RPMI8226 (cell line): ENCODE data around the gene SCARB1.

Experiments
- DNase-seq: peaks from one replicate; pipeline ENCODE4 v3.0.0-alpha.2; 2015

Gene SCARB1

DNA sequence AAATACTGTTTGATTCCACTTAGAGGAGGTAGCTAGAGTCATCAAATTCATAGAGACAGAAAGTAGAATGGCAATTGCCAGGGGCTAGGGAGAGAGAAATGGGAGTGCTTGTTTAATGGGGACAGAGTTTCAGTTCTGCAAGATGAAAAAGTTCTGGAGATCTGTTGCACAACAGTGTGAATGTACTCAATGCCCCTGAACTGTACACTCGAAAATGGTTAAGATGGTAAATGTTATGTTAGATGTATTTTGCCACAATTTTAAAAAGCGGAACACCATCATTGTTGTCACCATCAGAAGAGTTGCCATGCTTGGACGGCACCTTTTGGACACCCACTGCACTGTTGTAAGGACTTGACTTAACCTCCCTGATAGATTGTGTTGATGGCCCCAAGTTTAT is 106.9 kb downstream of the SCARB1 start:
- DNase-seq: no peak

DNA sequence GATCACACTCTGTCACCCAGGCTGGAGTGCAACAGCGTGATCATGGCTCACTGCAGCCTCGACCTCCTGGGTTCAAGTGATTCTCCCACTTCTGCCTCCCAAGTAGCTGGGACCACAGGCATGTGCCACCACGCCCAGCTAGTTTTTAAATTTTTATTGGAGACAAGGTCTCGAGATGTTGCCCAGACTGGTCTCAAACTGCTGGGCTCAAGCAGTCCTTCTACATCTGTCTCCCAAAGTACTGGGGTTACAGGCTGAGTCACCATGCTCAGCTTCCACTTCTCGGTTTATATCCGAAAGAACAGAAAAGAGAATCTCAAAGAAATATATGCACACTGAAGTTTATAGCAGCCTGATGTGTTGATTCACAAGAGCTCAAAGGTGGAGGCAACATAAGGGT is 107.5 kb downstream of the SCARB1 start:
- no peak for DNase-seq

DNA sequence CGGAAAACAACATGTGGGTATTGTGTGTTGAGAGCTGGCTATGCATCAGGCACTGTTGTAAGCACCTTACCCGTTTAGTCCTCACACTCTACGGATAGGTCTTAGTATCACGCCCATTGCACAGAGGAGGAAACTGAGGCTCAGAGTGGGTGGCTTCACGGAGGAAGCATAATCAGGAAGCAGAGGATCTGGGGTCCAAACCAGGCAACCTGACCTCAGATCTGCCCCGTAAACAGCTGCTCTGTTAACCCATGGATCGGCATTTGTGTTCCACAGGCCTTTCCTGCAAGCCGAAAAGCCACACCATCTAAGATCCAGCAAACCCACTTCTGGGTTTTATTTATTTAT is 107.9 kb downstream of the SCARB1 start:
- DNase-seq: no peak

DNA sequence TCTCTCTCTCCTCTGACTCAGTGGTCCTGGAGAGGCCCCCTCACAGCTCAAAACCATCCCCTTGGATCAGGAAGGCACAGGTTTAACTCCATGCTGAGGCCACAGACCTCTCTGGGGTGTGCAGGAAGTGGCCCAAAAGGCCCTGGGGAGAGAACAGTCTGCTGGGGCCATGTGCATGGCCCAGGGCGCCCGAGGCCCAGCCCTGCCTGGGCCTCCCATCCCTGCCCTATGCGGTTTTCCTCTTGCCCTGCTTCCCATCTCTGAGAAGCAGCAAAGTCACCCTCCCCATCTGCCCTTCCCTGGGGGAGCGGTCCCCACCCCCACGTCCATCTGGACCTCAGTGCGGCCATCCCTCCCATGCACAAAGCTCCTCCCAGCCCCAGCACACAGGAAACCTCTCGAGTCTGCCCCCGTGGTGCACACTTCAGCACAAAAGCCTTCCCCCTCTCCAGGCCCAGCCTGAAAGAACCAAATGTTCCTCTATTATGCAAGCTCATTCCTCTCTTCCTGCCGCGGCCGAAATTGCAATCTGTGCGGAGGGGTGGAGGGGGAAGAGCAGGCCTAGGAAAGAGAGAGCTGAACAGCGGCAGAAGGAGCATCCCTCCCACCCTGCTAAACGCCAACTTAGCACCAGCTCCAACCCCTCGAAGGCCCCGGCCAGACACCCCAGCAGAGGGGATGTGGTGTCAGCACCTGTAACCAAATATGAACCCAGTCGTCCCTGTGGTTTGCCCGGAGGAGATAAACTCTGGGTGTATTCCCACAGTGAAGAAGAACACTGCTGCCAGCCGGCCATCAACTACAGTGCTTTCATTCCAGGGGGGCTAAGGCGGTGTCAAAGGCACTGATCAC is 108.5 kb downstream of the SCARB1 start:
- peak; percentile 58 for DNase-seq

DNA sequence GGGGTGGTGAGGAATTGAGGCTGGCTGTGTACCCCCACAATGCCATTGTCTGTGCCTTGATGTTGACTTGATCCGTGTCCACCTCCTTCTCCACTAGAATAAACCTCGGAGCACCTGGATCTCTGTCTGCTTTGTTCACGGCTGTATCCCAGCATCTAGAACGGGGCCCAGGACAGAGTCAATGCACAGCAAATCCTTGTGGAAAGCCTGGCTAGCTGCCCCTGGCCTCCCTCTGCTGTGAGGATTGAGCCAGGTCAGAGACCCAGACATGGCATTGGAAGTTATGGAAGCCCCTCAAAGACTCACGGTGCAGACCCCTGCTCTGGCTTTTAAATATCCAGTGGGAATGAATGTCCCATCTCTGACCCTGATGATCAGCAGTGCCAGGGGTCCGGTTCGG is 109.2 kb downstream of the SCARB1 start:
- DNase-seq: no peak

DNA sequence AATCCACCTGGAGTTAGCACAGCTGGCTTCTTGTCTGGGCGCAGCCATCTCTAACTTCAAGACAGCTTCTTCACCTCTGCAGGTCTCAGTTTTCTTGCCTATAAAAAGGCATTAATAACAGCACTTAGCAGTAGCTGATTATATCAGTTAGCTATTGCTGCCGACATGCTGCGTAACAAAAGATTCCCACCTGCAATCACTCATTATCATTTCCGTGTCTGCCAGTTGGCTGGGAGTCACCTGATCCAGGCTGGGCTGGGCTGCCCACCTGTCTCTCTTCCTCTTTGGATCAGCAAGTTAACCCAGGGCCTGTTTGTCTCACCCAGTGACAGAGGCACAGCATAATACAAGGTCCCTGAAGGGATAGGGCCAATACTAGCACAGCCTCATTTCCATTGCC is 109.7 kb downstream of the SCARB1 start:
- no peak for DNase-seq

DNA sequence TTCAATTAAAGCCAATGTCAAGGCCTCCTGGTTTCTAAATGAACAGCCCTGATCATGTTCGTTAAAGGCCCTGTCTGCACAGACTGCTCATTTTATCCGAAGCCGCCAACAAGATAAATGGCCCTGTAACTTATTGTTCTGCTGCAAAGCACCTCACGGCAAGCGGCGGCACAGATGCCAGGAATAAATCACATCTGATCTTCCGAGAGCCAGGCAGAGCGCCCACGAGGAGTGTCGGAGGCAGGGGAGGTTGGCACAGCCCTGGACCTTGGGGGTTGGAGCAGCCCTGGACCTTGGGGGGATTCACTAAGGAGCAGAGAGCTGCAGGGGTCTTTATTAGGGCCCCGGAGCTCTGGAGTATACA is 110.5 kb downstream of the SCARB1 start:
- no peak for DNase-seq

DNA sequence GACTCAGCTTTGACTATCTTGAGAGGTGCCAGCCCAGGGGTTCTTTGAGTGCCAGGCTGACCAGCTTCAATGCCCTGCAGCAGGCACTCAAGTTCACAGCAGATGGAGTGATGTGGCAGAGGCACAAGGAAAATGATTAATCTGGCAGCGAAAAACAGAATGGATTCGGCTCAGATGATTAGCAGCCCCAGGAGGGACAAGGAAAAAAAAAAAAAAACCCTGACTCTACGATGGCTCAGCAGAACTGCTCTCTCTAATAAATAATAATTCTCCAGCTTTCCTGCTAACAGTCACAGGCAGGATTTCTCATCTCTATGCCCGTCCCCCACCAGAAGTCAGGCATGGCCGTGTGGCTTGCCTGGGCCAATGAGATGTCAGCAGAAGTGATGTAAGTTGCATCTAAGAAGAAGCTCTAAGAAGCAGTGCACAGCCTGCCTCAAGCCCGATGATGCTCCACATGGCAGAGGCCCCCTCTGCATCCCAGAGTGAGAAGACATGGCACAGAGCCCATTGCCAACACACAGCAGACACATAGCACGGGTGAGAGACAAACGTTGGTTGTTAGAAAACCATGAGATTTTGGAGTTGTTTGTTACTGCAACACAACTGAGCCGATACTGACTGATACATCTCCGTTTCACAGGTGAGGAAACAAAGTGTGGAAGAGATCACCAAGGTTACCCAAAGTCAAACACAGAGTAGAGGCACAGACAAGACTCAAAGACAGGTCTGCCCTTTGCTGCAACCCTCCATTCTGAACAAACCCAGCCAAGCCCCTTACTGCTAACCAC is 111.0 kb downstream of the SCARB1 start:
- DNase-seq: no peak

DNA sequence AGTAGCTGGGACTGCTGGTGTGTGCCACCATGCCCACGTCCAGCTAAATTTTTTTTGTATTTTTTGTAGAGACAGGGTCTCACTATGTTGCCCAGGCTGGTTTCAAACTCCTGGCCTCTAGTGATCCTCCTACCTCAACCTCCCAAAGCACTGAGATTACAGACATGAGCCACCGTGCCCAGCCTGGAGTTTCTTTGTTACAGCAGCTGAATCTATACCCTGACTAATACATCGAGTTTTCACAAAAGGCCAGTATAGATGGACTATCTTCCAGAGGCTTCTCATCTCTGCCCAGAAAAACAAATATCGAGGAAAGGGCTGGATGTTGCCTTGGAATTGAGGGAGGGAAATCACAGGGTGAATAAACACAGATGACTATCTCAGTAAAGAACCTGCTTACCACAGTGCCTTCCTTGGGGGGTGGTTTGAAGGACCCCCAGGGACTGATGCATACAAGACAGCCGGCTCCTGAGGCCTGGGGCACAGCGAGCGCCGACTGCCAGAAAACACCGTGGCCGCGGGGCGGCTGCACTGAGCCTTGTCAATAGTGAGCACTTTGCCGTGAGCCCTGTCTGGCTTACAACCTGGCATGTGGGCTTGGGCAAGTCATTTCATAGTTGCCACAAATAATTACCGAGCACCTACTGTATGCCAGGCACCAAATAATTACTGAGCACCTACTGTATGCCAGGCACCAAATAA is 111.9 kb downstream of the SCARB1 start:
- DNase-seq: no peak

DNA sequence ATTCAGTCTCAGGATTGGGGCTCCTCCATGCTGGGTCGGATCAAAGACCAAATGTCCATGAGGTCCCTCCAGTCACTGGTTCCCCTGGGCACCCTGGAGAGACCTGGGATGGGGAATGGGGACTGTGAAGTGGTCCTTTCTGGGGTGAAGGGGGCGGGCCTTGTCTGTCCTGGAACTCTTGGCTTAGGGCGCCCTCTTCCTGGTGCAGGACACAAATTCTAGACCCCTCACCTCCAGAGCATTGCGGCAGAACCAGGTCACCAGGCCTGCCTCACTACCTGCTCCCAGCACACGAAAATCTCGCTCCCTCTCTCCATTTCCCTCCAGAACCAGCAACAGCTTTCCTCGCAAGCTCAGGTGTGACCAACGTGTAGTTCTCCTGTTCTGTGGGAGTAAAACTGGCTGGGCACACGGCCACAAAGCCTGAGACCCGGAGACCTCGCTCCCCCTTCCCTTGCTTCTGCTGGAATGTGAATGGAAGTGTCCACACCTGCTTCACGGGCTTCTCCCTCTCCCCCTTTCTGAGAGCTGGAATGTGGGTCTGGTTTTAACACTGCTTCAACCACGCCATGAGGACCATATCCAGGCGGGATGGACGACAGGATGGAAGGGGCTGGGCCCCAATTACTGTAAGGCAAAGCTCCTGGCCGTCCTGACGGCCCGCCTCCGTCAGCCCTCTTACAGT is 112.7 kb downstream of the SCARB1 start:
- no peak for DNase-seq

DNA sequence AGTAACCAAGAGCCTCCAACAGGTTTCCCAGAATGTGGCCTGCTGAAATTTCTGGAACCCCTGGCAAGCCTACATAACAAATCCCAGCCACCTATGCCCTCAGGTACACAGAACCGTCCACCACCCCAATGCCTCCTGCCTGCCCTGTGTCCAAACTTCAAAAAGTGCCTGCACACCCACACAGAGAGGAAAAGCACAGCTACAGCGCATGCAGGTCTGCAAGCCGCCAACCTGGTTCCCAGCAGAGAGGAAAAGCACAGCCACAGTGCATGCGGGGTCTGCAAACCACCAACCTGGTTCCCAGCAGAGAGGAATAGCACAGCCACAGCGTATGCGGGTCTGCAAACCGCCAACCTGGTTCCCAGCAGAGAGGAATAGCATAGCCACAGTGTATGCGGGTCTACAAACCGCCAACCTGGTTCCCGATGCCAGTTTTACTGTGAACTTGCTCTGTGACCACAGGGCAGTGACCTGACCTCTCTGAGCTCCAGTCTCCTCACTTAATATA is 113.5 kb downstream of the SCARB1 start:
- no peak for DNase-seq

DNA sequence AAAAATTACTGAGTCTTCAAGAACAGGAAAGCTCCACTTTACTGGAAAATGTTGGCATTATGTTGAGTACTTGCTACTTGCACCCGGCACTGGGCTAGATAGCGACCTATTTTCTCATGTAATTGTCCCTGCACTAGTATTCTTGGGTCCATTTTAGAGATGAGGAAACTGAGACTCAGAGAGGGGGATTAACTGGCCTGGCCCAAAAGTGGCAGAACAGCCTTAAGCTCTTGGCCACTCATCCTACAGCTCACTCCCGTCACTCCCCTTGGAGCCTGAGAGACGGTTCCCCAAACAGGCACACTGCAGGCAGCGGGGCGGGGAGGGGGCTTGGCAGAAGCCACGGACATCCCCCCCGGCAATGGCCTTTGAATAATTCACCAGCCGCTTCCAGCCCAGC is 113.9 kb downstream of the SCARB1 start:
- DNase-seq: no peak

DNA sequence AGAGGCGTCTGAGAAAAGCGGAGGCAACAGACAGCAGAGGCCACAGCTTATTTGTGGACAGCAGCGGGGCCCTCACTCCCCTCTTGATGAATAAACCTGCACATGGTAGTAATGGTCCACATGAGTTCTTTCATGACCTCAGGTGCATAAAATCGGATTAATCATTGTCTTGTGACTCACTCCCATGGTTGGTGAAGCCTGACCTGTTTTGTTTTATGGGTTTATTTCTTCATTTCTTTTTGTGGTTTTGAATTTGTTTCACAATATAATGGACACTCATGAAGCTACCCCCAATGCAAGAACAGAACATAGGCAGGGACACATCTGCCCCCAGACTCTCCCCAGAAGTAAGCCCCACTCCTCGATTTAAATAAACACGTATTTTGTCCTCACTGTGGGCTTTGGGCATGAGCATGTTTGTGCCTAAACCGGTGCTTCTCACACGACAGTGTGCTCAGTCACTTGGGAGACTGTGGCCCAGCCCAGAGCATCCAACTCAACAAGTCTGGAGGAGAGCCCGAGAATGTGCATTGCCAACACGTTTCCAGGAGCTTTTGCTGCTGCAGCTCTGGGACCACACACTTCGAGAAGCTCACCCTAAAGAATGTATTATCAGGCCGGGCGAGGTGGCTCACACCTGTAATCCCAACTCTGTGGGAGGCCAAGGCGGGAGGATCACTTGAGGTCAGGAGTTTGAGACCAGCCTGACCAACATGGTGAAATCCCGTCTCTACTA is 116.1 kb downstream of the SCARB1 start:
- no peak for DNase-seq

DNA sequence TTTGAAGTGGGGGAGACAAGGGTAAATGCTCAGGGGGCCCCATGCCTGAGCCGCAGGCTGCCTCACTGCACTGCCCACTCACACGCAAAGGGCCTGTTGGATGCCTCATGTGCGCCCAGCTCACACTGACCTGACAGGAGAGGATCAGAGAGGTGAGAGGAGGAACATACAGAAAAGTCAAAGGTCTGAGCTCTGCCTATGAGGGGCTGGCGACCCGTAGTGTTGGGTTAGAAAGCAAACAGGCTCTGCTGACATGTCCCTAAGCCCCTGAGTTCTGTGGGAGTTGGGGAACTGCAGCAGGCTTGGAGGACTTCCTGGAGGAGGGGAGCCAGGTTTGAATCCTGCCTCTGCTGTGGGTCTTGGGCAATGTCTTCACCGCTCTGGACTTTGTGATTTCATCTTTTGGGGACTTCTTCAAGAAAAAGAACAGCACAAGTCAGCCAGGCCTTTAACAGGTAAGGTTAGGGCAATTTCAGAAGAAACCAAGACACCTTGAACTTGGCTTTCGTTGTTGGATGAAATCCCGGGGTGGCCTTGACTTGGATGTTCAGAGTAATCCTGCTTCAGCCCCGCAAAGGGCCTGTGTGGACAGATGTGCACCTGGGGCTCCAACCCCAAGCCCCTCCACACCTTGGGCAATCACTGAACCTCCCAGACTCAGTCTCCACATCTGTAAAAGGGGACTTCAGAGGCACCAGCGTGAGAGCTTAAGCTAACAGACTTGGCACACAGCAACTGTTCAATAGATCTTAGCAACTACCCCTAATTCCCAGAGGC is 116.8 kb downstream of the SCARB1 start:
- DNase-seq: no peak

DNA sequence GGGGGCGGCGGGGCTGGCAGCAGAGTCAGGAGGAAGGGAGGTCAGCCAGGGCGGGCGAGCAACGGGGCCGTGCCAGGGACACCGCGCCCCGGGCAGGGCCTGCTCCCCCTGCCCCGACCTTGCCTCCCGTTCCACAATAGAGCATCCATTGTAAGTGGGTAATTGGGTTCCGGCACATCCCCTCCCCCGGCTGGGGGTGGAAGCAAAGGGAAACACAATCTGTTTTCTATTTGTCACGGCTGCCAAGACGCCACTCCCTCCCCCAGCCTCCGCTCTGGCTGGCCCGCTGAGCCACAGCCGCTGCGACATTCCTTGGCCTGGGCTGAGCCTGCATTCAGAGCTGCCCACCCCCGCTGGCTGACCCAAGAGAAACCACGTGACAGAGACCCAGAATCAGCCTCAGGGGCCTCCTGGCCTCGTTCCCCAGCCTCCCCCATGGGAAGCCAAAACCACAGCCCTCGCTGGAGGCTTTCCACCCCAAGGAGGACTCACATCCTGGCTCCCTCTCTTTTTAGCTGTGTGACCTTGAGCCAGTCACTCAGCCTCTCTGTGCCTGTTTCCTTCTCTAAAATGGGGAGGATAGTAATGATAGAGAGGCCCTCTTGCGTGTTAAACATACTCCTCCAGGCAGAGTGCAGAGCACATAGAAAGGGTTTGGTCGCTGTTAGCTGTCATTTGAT is 117.6 kb downstream of the SCARB1 start:
- DNase-seq: peak; percentile 55

DNA sequence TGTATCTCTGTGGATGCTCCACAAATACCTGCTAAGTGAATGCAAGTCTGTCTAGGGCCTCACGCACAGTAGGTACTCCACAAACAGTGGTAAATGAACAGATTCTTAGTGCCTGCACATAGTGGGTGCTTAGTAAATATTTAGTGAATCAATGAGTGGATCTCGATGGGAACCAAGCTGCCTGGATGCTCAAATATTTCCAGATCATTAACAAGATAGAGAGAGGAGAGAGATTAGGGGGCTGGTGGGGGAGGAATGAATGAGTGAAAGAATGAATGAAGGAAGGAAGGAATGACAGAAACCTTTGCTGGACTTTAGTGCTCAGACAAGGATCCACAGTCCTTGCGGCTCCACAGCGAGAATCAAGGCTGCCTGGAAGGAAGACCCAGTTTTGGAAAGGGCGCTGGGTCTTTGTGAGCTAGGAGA is 118.2 kb downstream of the SCARB1 start:
- no peak for DNase-seq

DNA sequence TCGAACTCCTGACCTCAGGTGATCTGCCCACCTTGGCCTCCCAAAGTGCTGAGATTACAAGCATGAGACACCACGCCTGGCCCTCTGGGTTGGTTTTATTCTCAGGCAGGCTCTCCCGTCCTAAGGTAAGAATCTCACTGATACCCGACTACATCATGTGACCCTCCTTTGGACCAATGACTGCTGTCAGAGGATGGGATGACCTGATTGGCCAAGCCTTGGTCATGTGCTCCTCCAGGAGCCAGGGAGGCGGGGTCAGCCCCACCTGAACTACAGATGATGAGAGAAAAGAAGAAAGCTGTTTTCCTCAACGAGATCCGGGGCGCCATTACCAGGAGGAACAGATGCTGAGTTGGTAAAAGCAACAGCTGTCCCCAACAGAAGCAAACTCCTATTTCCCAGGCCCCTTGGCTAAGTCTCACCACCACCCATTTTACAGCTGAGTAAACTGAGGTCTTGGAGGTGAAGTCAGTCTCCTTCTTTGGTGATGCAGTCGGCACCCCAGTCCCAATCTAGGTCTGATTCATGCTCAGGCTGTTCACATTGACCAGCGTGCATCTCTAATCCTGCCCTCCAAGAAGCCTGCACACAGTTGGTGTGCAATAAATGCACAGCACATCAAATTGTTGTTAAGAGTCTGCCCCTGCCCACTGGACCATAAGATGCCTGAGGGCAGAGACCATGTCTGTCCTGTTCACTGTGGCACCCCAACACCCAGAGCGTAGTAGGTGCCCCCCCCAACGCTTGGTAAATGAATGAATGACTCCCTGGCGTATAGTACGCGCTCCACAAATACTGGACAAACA is 118.8 kb downstream of the SCARB1 start:
- DNase-seq: peak; percentile 60

DNA sequence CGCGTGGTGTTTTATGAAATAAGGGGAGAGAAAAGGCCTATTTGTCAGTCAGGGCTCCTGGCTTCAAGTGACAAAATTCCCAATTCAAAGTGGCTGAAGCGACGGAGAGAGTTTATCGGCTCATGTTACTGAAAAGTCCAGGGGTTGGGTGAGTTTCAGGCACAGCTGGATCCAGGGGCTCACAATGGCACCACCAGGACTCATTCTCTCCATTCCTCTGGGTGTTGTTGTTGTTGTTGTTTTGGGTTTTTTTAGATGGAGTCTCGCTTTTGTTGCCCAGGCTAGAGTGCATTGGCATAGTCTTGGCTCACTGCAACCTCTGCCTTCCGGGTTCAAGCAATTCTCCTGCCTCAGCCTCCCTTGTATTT is 119.4 kb downstream of the SCARB1 start:
- DNase-seq: no peak

DNA sequence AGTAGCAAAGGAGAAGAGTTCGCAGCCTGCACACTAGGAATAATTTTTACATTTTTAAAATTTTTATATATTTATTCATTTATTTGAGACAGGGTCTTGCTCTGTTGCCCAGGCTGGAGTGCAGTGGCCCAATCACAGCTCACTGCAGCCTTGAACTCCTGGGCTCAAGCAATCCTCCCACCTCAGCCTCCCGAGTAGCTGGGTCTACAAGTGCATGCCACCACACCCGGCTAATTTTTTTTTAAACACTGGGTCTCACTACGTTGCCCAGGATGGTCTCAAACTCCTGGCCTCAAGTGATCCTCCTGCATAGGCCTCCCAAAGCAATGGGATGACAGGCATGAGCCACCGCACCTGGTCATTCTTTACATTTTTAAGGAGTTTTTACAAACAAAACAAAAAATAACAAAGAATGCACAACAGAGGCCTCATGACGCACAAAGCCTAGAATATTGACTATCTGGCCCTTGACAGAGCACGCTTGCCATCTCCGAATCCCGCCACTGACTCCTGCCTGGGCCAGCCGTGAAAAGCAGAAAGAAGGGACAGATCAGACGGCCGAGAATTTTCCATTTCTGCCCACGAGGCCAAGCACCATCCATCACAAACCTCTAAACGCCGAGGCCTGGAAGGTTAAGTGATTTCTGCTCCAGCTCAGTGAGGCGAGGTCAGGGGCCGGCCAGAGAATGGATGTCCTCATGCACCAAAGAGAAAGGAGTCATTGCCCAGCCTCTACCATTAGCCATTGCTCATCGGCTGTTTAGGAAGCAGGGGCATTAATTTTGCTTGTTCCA is 120.0 kb downstream of the SCARB1 start:
- DNase-seq: no peak
